ENCODE results near the gene OR2A14. TPM values are rescaled to one million over a fixed set of nuclear protein-coding genes. Genes with fewer than 3 reads are reported as not detected.
"Not testable (repeated sequence)": the region's sequence is repeated elsewhere in the genome, so short reads cannot be mapped to it uniquely, and the experiment has no call there.

OR2A14 gene
- total and polyA plus RNA-seq, 2 of the 4 experiments (the other 2 are of a cell fraction) = not detected

DNA sequence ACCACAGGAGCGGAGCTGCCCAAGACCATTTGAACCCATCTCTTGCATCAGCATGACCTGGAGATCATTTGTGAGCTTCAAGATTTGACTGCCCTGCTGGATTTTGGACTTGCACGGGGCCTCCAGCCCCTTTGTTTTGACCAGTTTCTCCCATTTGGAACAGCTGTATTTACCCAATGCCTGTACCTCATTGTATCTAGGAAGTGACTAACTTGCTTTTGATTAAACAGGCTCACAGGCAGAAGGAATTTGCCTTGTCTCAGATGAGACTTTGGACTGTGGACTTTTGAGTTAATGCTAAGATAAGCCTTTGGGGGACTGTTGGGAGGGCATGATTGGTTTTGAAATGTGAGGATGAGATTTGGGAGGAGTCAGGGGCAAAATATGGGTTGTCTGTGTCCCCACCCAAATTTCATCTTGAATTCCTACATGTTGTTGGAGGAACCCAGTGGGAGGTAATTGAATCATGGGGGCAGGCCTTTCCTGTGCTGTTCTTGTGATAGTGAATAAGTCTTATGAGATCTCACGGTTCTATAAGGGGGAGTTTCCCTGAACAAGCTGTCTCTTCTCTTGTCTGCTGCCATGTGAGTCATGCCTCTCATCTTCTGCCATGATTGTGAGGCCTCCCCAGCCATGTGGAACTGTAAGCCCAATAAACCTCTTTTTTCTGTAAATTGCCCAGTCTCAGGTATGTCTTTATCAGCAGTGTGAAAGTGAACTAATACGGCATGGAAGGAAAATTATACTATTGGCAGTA, 48.8 kb downstream of the OR2A14 start:
- dilution Hi-C loops (cut with HindIII; ENCODE audit: low sequenced_read_pairs, unreplicated experiment); in situ Hi-C loops (cut with MboI; ENCODE audit: low sequenced_read_pairs); CTCF ChIA-PET: not testable (repeated sequence)

More for the DNA sequence above, 48.8 kb downstream of the OR2A14 start:
- H2AFZ ChIP-seq (replicated peaks; ENCODE audit: low read length, poor library complexity); DNase-seq; H3K18ac ChIP-seq (ENCODE audit: low read depth, low read length); H4K91ac ChIP-seq (ENCODE audit: insufficient read depth, low read depth, low read length); H3K9me1 ChIP-seq (ENCODE audit: insufficient read depth, low read length); H3K27ac ChIP-seq (ENCODE audit: insufficient read depth, low read length); ATAC-seq (ENCODE audit: low read depth); H2AK9ac ChIP-seq (replicated peaks; ENCODE audit: low read depth, low read length, poor library complexity); H2BK5ac ChIP-seq (ENCODE audit: low read depth, low read length, poor library complexity, severe bottlenecking); H3K9me3 ChIP-seq (ENCODE audit: control insufficient read depth, insufficient read depth, low read length); H3K9ac ChIP-seq (ENCODE audit: low read depth, low read length); H3K27me3 ChIP-seq (ENCODE audit: control insufficient read depth, insufficient read depth, low read length); H2BK20ac ChIP-seq (ENCODE audit: low read depth, low read length); H3K56ac ChIP-seq (ENCODE audit: extremely low read depth, insufficient read depth, low read length); H2BK15ac ChIP-seq (ENCODE audit: low read depth, low read length); H4K20me1 ChIP-seq (ENCODE audit: insufficient read depth, low read length); H3K4me2 ChIP-seq (ENCODE audit: low read depth, low read length); H4K8ac ChIP-seq (ENCODE audit: low read depth in 2 of 2, low read length in 2 of 2); H4K5ac ChIP-seq (ENCODE audit: low read depth, low read length); H3K4ac ChIP-seq (ENCODE audit: low read depth, low read length); intact Hi-C loops (cut with micrococcal nuclease); BruUV-seq (replicated peaks); H3K79me1 ChIP-seq (ENCODE audit: low read depth in 1 of 2, low read length in 2 of 2); H3K14ac ChIP-seq (replicated peaks; ENCODE audit: low read depth, low read length); H3K23ac ChIP-seq (ENCODE audit: low read depth, low read length); H3K4me1 ChIP-seq (ENCODE audit: control insufficient read depth, insufficient read depth, low read length); POLR2A ChIA-PET (ENCODE audit: unreplicated experiment); H3K4me3 ChIP-seq (ENCODE audit: insufficient read depth, low read depth, low read length); H2AK5ac ChIP-seq (ENCODE audit: low read depth, low read length); H3K36me3 ChIP-seq (ENCODE audit: control insufficient read depth, insufficient read depth, low read length); H2BK120ac ChIP-seq (ENCODE audit: low read depth, low read length): not testable (repeated sequence)
- WGBS, 2 experiments (ENCODE audit: extremely low coverage in 2 of 2, insufficient read length in 1 of 2) = 43% methylated on average over 2 of the region's 4 CpGs; no CpG with 5 or more reads in 1 of the 2 experiments
